OCI-LY1 (cell line): ENCODE results near the gene FOXN3.

Experiments
- EZH2 ChIP-seq: fragments of 200-600 bp; sonication (generic), shearing (Covaris generic); IDR thresholded peaks from 2 replicates; pipeline ENCODE4 v1.8.0; 2017; ENCODE audit warnings: borderline replicate concordance, mixed run types, mild to moderate bottlenecking, antibody characterized with exemption, low read length, moderate library complexity, mixed read lengths
- TF ChIP-seq, protein P1 (sequence below): fragments of 200-600 bp; sonication (generic), shearing (Covaris generic); IDR thresholded peaks from 2 replicates; pipeline ENCODE4 v1.5.1; 2017; ENCODE audit warnings: mild to moderate bottlenecking, antibody characterized with exemption, low read length, moderate library complexity, mixed read lengths

DNA sequence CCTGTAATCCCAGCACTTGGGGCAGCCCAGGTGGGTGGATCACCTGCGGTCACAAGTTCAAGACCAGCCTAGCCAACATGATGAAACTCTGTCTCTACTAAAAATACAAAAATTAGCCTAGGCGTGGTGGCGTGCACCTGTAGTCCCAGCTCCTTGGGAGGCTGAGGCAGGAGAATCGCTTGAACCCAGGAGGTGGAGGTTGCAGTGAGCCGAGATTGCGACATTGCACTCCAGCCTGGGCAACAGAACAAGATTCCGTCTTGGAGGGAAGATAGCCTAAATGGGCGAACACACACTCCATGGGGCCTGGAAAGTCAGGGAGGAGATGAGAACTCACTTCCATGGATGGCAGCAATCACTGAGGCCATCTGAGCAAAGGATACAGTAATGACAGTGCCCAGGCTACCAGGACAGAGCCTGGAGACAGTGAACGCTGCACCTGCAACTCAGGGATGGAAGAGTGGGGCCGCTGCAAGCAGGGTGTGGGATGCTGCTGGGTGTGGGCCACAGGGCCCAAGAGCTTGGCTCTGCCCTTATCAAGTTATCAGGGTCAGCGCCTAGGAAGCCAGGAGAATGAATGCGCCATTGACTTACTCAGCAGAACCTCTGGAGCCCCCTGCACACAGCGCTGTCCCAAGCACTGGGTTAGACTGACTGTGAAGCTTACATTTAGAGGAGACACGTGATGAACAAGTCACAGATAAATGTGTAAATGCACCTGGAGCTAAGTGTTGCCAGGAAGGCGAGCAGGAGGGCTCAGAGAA is 28.9 kb downstream of the FOXN3 start:
- TF ChIP-seq, protein P1, sequence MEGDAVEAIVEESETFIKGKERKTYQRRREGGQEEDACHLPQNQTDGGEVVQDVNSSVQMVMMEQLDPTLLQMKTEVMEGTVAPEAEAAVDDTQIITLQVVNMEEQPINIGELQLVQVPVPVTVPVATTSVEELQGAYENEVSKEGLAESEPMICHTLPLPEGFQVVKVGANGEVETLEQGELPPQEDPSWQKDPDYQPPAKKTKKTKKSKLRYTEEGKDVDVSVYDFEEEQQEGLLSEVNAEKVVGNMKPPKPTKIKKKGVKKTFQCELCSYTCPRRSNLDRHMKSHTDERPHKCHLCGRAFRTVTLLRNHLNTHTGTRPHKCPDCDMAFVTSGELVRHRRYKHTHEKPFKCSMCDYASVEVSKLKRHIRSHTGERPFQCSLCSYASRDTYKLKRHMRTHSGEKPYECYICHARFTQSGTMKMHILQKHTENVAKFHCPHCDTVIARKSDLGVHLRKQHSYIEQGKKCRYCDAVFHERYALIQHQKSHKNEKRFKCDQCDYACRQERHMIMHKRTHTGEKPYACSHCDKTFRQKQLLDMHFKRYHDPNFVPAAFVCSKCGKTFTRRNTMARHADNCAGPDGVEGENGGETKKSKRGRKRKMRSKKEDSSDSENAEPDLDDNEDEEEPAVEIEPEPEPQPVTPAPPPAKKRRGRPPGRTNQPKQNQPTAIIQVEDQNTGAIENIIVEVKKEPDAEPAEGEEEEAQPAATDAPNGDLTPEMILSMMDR, result no peak
- TF ChIP-seq EZH2, result no peak
